Activated CD8-positive, alpha-beta memory T cell treated with anti-CD3 and anti-CD28 coated beads, Interleukin-2, amount 50 U/mL, for 4 hours (primary cell): ENCODE measurements around the gene FERMT1.
"Not testable (repeated sequence)": the region's sequence is repeated elsewhere in the genome, so short reads cannot be mapped to it uniquely, and the experiment has no call there.

Experiments
- DNase-seq: peaks from one replicate; pipeline ENCODE4 v3.0.0-alpha.2; 2020

Gene FERMT1

GRCh38 chr20:6038256-6038655 lies 84.6 kb downstream of the FERMT1 start:
- no peak for DNase-seq

- DNase-seq, result no peak
Measured at GRCh38 chr20:6037082-6037481, 85.7 kb downstream of the FERMT1 start.

- DNase-seq, result no peak
Measured at GRCh38 chr20:6036213-6036612, 86.6 kb downstream of the FERMT1 start.

GRCh38 chr20:6034134-6034969 lies 88.5 kb downstream of the FERMT1 start:
- no peak for DNase-seq

GRCh38 chr20:6032907-6033306 lies 89.9 kb downstream of the FERMT1 start:
- not testable (repeated sequence) for DNase-seq

- no peak for DNase-seq
Measured at GRCh38 chr20:6030453-6031080, 92.3 kb downstream of the FERMT1 start.

GRCh38 chr20:6029538-6029937 lies 93.3 kb downstream of the FERMT1 start:
- DNase-seq, result no peak

GRCh38 chr20:6028818-6029217 lies 94.0 kb downstream of the FERMT1 start:
- no peak for DNase-seq

GRCh38 chr20:6026051-6026450 lies 96.8 kb downstream of the FERMT1 start:
- no peak for DNase-seq
